Fibroblast of mammary gland (primary cell): Measurements from ENCODE around the gene PGPEP1.

Experiments
- DNase-seq: peaks from one replicate; pipeline ENCODE4 v3.0.0-alpha.2; 2010; ENCODE audit warnings: low read depth
- H3K4me3 ChIP-seq: 2 replicates; pipeline ENCODE4 v1.5.1; 2011; ENCODE audit warnings: low read depth, mild to moderate bottlenecking, low read length, moderate library complexity; ENCODE audit not compliant: control insufficient read depth
- TF ChIP-seq, protein P1 (sequence below): conservative IDR thresholded peaks from 2 replicates; pipeline ENCODE4 v1.5.1; 2011; ENCODE audit warnings: low read depth, low read length, inconsistent platforms; ENCODE audit not compliant: control insufficient read depth, insufficient read depth

PGPEP1 gene

GRCh38 chr19:18311502-18312091, 28.8 kb upstream of the PGPEP1 start:
- TF ChIP-seq, protein P1, sequence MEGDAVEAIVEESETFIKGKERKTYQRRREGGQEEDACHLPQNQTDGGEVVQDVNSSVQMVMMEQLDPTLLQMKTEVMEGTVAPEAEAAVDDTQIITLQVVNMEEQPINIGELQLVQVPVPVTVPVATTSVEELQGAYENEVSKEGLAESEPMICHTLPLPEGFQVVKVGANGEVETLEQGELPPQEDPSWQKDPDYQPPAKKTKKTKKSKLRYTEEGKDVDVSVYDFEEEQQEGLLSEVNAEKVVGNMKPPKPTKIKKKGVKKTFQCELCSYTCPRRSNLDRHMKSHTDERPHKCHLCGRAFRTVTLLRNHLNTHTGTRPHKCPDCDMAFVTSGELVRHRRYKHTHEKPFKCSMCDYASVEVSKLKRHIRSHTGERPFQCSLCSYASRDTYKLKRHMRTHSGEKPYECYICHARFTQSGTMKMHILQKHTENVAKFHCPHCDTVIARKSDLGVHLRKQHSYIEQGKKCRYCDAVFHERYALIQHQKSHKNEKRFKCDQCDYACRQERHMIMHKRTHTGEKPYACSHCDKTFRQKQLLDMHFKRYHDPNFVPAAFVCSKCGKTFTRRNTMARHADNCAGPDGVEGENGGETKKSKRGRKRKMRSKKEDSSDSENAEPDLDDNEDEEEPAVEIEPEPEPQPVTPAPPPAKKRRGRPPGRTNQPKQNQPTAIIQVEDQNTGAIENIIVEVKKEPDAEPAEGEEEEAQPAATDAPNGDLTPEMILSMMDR, result no peak
- H3K4me3 ChIP-seq, result no peak overlapping the region
- DNase-seq, result no peak

GRCh38 chr19:18312092-18312534, 28.3 kb upstream of the PGPEP1 start:
- TF ChIP-seq, protein P1, result no peak
- no peak for DNase-seq
- H3K4me3 ChIP-seq, result no peak overlapping the region

GRCh38 chr19:18313398-18313797, 27.0 kb upstream of the PGPEP1 start:
- H3K4me3 ChIP-seq, result no peak overlapping the region
- TF ChIP-seq, protein P1, result no peak
- no peak for DNase-seq

DNA sequence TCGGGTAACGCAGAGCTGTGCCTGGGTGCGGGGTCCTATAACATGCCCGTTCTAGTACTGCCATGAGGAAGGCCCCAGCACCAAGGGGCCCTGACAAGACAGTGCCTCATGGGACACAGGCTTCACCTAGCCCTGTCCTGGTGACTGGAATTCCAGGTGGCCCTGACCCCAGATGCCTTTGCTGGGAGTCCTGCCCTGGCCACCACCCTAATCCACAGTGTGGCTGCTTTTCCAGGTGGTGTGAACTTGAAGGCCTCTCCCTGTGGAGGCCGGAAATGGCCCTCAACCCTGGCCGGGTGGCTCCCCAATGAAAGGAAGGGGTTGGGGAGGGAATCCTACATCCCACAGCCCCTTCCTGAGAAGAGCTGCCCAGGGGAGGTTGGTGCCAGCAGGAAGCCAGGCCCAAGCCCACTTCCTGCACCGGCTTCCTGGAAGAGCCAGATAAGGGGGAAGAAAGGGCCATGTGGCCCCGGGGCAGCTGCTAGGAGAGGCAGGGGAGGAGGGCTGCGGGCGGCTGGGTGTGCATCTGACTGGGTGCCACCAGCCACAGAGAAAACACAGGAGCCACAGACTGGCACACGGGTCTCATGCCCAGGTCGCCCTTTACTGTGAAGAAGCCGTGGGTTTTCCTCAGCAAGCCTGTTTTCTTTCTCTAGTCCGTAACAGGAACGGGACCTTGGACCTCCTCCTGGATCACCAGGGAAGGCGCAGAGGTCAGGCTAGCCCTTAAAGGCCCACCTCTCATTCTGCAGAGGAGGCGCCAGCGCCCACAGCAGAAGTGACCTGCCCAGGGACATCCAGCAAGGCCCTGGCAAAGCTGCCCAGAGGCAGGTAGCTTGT, 22.2 kb upstream of the PGPEP1 start:
- DNase-seq, result no peak
- TF ChIP-seq, protein P1, result no peak
- H3K4me3 ChIP-seq, result no peak overlapping the region

GRCh38 chr19:18319591-18320135, 20.7 kb upstream of the PGPEP1 start:
- DNase-seq, result no peak
- TF ChIP-seq, protein P1, result no peak
- H3K4me3 ChIP-seq, result no peak overlapping the region

DNA sequence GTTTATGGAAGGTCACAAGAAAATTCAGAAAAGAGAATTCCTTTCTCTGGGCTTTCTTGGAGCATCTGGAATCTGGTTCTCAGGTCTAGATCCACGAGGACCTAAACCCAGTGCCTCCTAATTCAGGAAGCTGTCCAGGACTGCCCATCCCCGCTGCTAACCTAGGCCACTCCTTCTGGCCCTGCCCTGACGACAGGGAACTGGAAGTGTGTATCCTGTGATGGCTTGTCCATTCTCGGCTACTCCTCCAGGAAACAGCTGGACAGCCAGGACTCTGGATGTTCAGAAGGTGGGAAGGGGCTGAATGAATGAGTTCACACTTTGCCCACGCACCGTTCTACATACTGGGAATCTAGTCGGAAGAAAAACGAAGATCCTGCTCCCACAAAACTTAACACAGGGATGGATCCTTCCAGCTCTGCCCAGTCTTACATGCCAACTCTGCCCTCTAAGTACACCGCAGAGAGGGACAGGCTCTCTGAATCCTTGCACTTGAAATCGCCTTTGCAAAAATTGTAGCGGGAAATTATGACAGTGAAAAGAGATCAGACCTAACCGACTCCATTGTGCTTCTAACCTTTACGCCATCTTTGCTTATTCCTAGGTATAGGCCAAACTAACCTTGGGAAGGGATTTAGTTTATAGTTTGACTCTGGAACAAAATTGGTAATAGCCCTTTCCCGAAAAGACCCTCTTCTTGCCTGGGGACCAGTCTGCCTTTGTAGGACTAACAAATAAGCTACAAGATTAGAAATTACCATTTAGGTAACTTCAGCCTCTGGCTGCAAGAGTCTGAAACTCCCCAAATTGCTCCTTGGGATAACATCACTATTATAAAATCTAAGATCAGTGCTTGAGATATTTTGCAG, 19.3 kb upstream of the PGPEP1 start:
- TF ChIP-seq, protein P1, result no peak
- DNase-seq, result no peak
- no peak overlapping the region for H3K4me3 ChIP-seq
